ENCODE results near the gene OR1I1. TPM values are rescaled to one million over a fixed set of nuclear protein-coding genes. Genes with fewer than 3 reads are reported as not detected.
"Not testable (repeated sequence)": the region's sequence is repeated elsewhere in the genome, so short reads cannot be mapped to it uniquely, and the experiment has no call there.

The OR1I1 gene
- total and polyA plus RNA-seq, 4 donors: 0.05 to 0.09 TPM; not detected in 2

DNA sequence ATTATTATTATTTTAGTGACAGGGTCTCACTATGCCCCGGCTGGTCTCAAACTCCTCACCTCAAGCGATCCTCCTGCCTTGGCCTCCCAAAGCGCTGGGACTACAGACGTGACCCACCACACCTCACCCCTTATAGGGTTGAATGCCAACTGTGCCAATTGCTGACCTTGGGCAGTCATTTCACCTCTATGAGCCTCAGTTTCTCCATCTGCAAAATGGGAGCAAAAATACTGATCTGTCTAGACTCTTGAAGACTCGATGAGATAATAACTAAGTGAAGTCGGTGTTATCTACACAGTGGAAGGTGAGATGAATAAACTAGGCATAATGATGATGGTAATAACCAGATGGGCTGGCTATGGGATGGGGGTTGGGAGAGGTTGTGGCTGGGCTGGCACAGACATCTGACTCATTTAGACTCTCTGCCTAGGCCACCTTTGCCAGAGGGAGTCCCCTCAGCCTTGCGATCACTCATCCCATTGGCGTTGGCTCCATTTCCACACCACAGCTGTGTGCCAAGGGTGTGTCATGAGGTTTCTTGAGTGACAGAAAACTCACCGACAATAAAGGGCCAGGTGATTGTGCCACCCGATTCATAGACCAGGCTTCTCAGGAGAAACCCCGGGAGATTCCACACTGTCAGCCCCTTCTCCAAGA is 33.0 kb upstream of the OR1I1 start, which contains the start of gene CASP14:
CASP14 (plus strand) TSS at position 596 of the 657 bp plus-strand sequence. CDS start 2,772 bp downstream, outside the sequence.
- 92% methylated on average over 9 of the region's 11 CpGs for WGBS (ENCODE audit: insufficient coverage)
- H3K36me3 ChIP-seq (ENCODE audit: control insufficient read depth, insufficient read depth, low read length): no peaks in the 10 kb centered on the region
- H3K27me3 ChIP-seq (ENCODE audit: control insufficient read depth, insufficient read depth, low read length): no peaks in the 10 kb centered on the region
- no peaks in the 10 kb centered on the region for H3K9me3 ChIP-seq (ENCODE audit: control insufficient read depth, insufficient read depth, low read length)
- no peaks in the 10 kb centered on the region for H3K4me1 ChIP-seq (ENCODE audit: control insufficient read depth, insufficient read depth, low read length)
- no peak for DNase-seq (ENCODE audit: low read depth in 4 of 6, low spot score in 6 of 6)
- H3K27ac ChIP-seq (ENCODE audit: low read depth, low read length): no peak within 1 kb of the TSS
- H3K4me3 ChIP-seq (ENCODE audit: low read depth, low read length): no peak within 1 kb of the TSS

DNA sequence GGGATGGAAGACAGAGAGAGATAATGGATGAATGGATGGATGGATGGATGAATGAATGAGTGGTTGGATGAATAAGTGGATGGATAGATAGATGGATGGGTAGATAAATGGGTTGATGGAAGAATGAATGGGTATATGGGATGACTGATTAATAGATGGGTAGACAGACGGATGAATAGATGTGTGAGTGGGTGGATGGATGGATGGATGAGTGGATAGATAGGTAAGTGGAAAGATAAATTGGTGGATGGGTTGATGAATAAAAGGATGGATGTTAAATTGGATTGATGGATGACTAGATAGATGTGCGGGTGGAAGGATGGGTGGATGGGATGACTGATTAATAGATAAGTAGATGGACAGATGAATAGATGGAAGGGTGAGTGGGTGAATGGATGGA is 31.4 kb upstream of the OR1I1 start:
- WGBS (ENCODE audit: insufficient coverage): 87% methylated on average over 2 of the region's 2 CpGs
- Histone ChIP-seq H3K4me1 (ENCODE audit: control insufficient read depth, insufficient read depth, low read length) (no peaks in the 10 kb centered on the region), H3K36me3 (ENCODE audit: control insufficient read depth, insufficient read depth, low read length) (no peaks in the 10 kb centered on the region), H3K4me3 (ENCODE audit: low read depth, low read length) (no peak overlapping the region), H3K27ac (ENCODE audit: low read depth, low read length) (no peak overlapping the region), H3K9me3 (ENCODE audit: control insufficient read depth, insufficient read depth, low read length) (no peaks in the 10 kb centered on the region), H3K27me3 (ENCODE audit: control insufficient read depth, insufficient read depth, low read length) (no peaks in the 10 kb centered on the region)
- no peak for DNase-seq (ENCODE audit: low read depth in 4 of 6, low spot score in 6 of 6)

- 89% methylated on average over 9 of the region's 12 CpGs for WGBS (ENCODE audit: insufficient coverage)
- Histone ChIP-seq H3K27me3 (ENCODE audit: control insufficient read depth, insufficient read depth, low read length) (no peaks in the 10 kb centered on the region), H3K9me3 (ENCODE audit: control insufficient read depth, insufficient read depth, low read length) (no peaks in the 10 kb centered on the region), H3K4me1 (ENCODE audit: control insufficient read depth, insufficient read depth, low read length) (no peaks in the 10 kb centered on the region), H3K4me3 (ENCODE audit: low read depth, low read length) (no peak overlapping the region), H3K36me3 (ENCODE audit: control insufficient read depth, insufficient read depth, low read length) (no peaks in the 10 kb centered on the region), H3K27ac (ENCODE audit: low read depth, low read length) (no peak overlapping the region)
- DNase-seq (ENCODE audit: low read depth in 4 of 6, low spot score in 6 of 6): no peak
Observed at GRCh38 chr19:15062036-15062435, 20.0 kb upstream of the OR1I1 start.

GRCh38 chr19:15070386-15070785 is 11.6 kb upstream of the OR1I1 start:
- not testable (repeated sequence) for H3K9me3 ChIP-seq (ENCODE audit: control insufficient read depth, insufficient read depth, low read length); H3K27ac ChIP-seq (ENCODE audit: low read depth, low read length); H3K4me1 ChIP-seq (ENCODE audit: control insufficient read depth, insufficient read depth, low read length); H3K36me3 ChIP-seq (ENCODE audit: control insufficient read depth, insufficient read depth, low read length); H3K4me3 ChIP-seq (ENCODE audit: low read depth, low read length); H3K27me3 ChIP-seq (ENCODE audit: control insufficient read depth, insufficient read depth, low read length); DNase-seq (ENCODE audit: low read depth in 4 of 6, low spot score in 6 of 6)
- WGBS (ENCODE audit: insufficient coverage): 86% methylated on average over 3 of the region's 4 CpGs

DNA sequence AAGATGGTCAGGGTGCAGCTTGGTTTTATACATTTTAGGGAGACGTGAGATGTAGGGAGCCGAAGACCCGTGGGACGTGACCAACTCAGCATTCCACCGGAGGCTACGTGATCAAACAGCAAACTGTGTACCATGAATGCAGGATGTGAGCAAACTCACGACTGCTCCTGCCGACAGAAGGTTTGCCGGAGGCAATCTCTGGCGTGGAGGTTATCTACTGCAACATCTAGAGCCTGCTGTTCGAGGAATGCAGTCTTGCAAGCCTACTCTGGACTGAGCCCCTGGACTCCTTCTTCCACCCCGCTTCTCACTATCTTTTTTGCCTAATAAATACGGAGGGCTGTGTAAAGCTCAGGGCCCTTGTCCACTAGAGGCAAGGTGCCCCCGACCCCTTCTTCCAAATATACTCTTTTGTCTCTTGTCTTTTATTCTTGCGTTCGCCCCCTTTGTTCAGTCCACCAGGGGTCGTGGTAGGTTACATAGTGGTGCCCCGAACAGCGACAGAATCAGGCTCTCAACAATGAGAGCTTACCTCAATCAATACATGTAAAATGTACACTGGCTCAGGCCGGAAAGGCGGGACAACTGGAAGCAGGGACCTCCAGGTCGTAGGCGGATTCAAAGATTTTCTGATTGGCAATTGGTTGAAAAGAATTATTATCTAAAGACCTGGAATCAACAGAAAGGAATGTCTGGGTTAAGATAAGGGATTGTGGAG is 8.9 kb upstream of the OR1I1 start:
- Histone ChIP-seq H3K27ac (ENCODE audit: low read depth, low read length) (no peak overlapping the region), H3K4me3 (ENCODE audit: low read depth, low read length) (no peak overlapping the region), H3K4me1 (ENCODE audit: control insufficient read depth, insufficient read depth, low read length) (no peaks in the 10 kb centered on the region), H3K27me3 (ENCODE audit: control insufficient read depth, insufficient read depth, low read length) (no peaks in the 10 kb centered on the region), H3K9me3 (ENCODE audit: control insufficient read depth, insufficient read depth, low read length) (no peaks in the 10 kb centered on the region), H3K36me3 (ENCODE audit: control insufficient read depth, insufficient read depth, low read length) (no peaks in the 10 kb centered on the region)
- 71% methylated on average over 16 of the region's 23 CpGs for WGBS (ENCODE audit: insufficient coverage)
- no peak for DNase-seq (ENCODE audit: low read depth in 4 of 6, low spot score in 6 of 6)

- no peaks in the 10 kb centered on the region for H3K9me3 ChIP-seq (ENCODE audit: control insufficient read depth, insufficient read depth, low read length)
- 83% methylated on average over 1 of the region's 2 CpGs for WGBS (ENCODE audit: insufficient coverage)
- H3K27me3 ChIP-seq (ENCODE audit: control insufficient read depth, insufficient read depth, low read length): no peaks in the 10 kb centered on the region
- H3K4me1 ChIP-seq (ENCODE audit: control insufficient read depth, insufficient read depth, low read length): no peaks in the 10 kb centered on the region
- no peak for DNase-seq (ENCODE audit: low read depth in 4 of 6, low spot score in 6 of 6)
- no peaks in the 10 kb centered on the region for H3K36me3 ChIP-seq (ENCODE audit: control insufficient read depth, insufficient read depth, low read length)
- no peak overlapping the region for H3K4me3 ChIP-seq (ENCODE audit: low read depth, low read length)
- no peak overlapping the region for H3K27ac ChIP-seq (ENCODE audit: low read depth, low read length)
Observed at GRCh38 chr19:15074371-15074770, 7.6 kb upstream of the OR1I1 start.

DNA sequence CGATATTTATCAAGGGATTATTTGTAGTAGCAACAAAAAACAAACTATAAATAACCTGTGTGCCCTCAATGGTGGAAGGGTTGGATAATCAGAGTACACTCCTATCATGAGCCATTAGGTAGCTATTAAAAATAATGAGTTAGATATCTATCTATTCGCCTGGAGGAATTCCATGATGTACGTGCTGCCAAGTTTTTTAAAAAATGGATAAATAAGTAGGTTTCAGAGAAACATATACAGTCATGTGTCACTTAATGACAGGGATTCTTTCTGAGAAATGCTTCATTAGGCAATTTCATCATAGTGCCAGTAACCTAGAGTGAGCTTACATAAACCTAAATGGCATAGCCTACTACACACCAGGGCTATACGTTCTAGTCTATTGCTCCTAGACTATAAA is 6.2 kb upstream of the OR1I1 start:
- no peaks in the 10 kb centered on the region for H3K9me3 ChIP-seq (ENCODE audit: control insufficient read depth, insufficient read depth, low read length)
- no peak overlapping the region for H3K4me3 ChIP-seq (ENCODE audit: low read depth, low read length)
- H3K36me3 ChIP-seq (ENCODE audit: control insufficient read depth, insufficient read depth, low read length): no peaks in the 10 kb centered on the region
- H3K27me3 ChIP-seq (ENCODE audit: control insufficient read depth, insufficient read depth, low read length): no peaks in the 10 kb centered on the region
- WGBS (ENCODE audit: insufficient coverage): 100% methylated on average over 1 of the region's 4 CpGs
- DNase-seq (ENCODE audit: low read depth in 4 of 6, low spot score in 6 of 6): peak in 1 of 6 donors; percentile 3
- no peaks in the 10 kb centered on the region for H3K4me1 ChIP-seq (ENCODE audit: control insufficient read depth, insufficient read depth, low read length)
- no peak overlapping the region for H3K27ac ChIP-seq (ENCODE audit: low read depth, low read length)

DNA sequence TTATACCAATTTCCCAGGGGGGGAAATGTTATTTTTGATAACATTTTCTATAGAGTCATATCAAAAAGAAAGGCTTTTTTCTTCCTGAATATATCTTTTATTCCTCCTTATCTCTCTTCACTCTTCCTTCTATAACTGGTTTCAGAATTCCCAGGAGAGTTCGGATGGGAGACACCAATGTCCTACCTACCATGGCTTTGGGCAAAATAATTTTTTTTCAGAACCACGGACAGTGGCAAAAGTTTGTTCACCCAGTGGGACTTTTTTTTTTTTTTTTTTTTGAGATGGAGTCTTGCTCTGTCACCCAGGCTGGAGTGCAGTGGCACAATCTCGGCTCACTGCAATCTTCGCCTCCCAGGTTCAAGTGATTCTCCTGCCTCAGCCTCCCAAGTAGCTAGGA is 2.0 kb upstream of the OR1I1 start:
- H3K9me3 ChIP-seq (ENCODE audit: control insufficient read depth, insufficient read depth, low read length); H3K36me3 ChIP-seq (ENCODE audit: control insufficient read depth, insufficient read depth, low read length); H3K4me1 ChIP-seq (ENCODE audit: control insufficient read depth, insufficient read depth, low read length); H3K27me3 ChIP-seq (ENCODE audit: control insufficient read depth, insufficient read depth, low read length); H3K4me3 ChIP-seq (ENCODE audit: low read depth, low read length); H3K27ac ChIP-seq (ENCODE audit: low read depth, low read length); DNase-seq (ENCODE audit: low read depth in 4 of 6, low spot score in 6 of 6): not testable (repeated sequence)
- no CpG with 5 or more reads among the region's 4 CpGs for WGBS (ENCODE audit: insufficient coverage)

DNA sequence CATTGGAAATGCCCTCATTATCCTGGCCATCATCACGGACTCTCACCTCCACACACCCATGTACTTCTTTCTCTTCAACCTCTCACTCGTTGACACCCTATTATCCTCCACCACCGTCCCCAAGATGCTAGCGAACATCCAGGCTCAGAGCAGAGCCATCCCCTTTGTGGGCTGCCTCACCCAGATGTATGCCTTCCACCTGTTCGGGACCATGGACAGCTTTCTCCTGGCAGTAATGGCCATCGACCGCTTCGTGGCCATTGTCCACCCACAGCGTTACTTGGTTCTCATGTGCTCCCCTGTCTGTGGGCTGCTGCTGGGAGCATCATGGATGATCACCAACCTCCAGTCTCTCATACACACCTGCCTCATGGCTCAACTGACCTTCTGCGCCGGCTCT is 5.2 kb downstream of the OR1I1 start:
- no peak for DNase-seq (ENCODE audit: low read depth in 4 of 6, low spot score in 6 of 6)
- H3K4me1 ChIP-seq (ENCODE audit: control insufficient read depth, insufficient read depth, low read length): peaks cover 2% of the 10 kb centered on the region
- WGBS (ENCODE audit: insufficient coverage): 83% methylated on average over 11 of the region's 11 CpGs
- no peak overlapping the region for H3K27ac ChIP-seq (ENCODE audit: low read depth, low read length)
- peaks cover 7% of the 10 kb centered on the region for H3K27me3 ChIP-seq (ENCODE audit: control insufficient read depth, insufficient read depth, low read length)
- no peak overlapping the region for H3K4me3 ChIP-seq (ENCODE audit: low read depth, low read length)
- no peaks in the 10 kb centered on the region for H3K9me3 ChIP-seq (ENCODE audit: control insufficient read depth, insufficient read depth, low read length)
- H3K36me3 ChIP-seq (ENCODE audit: control insufficient read depth, insufficient read depth, low read length): no peaks in the 10 kb centered on the region
